ENCODE results near the gene CPLANE2. TPM values are rescaled to one million over a fixed set of nuclear protein-coding genes. Genes with fewer than 3 reads are reported as not detected.

Gene CPLANE2
- total RNA-seq, 5 donors from 2014 or later (not counting 1 experiment from before 2014, with no cell fraction given), result 6.6 to 13.2 (median 11.3) TPM

GRCh38 chr1:16250524-16251251 is 13.7 kb upstream of the CPLANE2 start:
- H3K36me3 ChIP-seq (ENCODE audit: control insufficient read depth in 2 of 2, extremely low read depth in 1 of 2, insufficient read depth in 1 of 2, low read length in 1 of 2), result peaks cover 13 to 61% of the 10 kb centered on the region in 2 donors
- POLR2A ChIA-PET, result no interaction called here
- H3K27me3 Mint-ChIP-seq, result no peaks in the 10 kb centered on the region
- H3K36me3 Mint-ChIP-seq, result peaks cover 34% of the 10 kb centered on the region
- CTCF ChIA-PET, result no interaction called here
- no peak overlapping the region for H3K4me3 Mint-ChIP-seq
- peaks cover 12 to 21% (median 17%) of the 10 kb centered on the region in 3 donors for H3K4me1 Mint-ChIP-seq
- H3K9me3 Mint-ChIP-seq, result no peaks in the 10 kb centered on the region
- no peak for ATAC-seq (replicated peaks in 1 of 4)
- H3K27ac Mint-ChIP-seq, result no peak overlapping the region
- 98% methylated on average over 7 of the region's 15 CpGs for WGBS (ENCODE audit: insufficient coverage)
- H3K4me1 ChIP-seq (ENCODE audit: control insufficient read depth in 1 of 2, extremely low read depth in 1 of 2, insufficient read depth in 2 of 2, low read length in 2 of 2), result no peaks in the 10 kb centered on the region
- H3K9me3 ChIP-seq, result no peaks in the 10 kb centered on the region
- H3K4me3 ChIP-seq (ENCODE audit: control insufficient read depth in 1 of 2, extremely low read depth in 1 of 2, low read length in 1 of 2), result no peak overlapping the region
- DNase-seq, result no peak
- H3K27me3 ChIP-seq (replicated peaks in 1 of 2; ENCODE audit: control insufficient read depth in 2 of 2, extremely low read depth in 1 of 2, insufficient read depth in 2 of 2, low read length in 1 of 2), result no peaks in the 10 kb centered on the region
- H3K27ac ChIP-seq (ENCODE audit: low read length), result no peak overlapping the region

- H3K9me3 Mint-ChIP-seq, result no peaks in the 10 kb centered on the region
- Histone ChIP-seq H3K27ac (ENCODE audit: low read length) (no peak overlapping the region), H3K4me3 (ENCODE audit: control insufficient read depth in 1 of 2, extremely low read depth in 1 of 2, low read length in 1 of 2) (no peak overlapping the region), H3K4me1 (ENCODE audit: control insufficient read depth in 1 of 2, extremely low read depth in 1 of 2, insufficient read depth in 2 of 2, low read length in 2 of 2) (no peaks in the 10 kb centered on the region), H3K9me3 (no peaks in the 10 kb centered on the region), H3K27me3 (replicated peaks in 1 of 2; ENCODE audit: control insufficient read depth in 2 of 2, extremely low read depth in 1 of 2, insufficient read depth in 2 of 2, low read length in 1 of 2) (no peaks in the 10 kb centered on the region), H3K36me3 (ENCODE audit: control insufficient read depth in 2 of 2, extremely low read depth in 1 of 2, insufficient read depth in 1 of 2, low read length in 1 of 2) (peaks cover 11 to 51% of the 10 kb centered on the region in 2 donors)
- no peak for DNase-seq
- peaks cover 28% of the 10 kb centered on the region for H3K36me3 Mint-ChIP-seq
- no peak for ATAC-seq (replicated peaks in 1 of 4)
- peak overlapping the region; percentile 52 to 82 for H3K27ac Mint-ChIP-seq
- WGBS (ENCODE audit: insufficient coverage), result 100% methylated on average over 1 of the region's 3 CpGs
- peaks cover 12 to 19% (median 17%) of the 10 kb centered on the region in 3 donors for H3K4me1 Mint-ChIP-seq
- CTCF ChIA-PET, result no interaction called here
- POLR2A ChIA-PET, result no interaction called here
- no peaks in the 10 kb centered on the region for H3K27me3 Mint-ChIP-seq
- no peak overlapping the region for H3K4me3 Mint-ChIP-seq
Observed at GRCh38 chr1:16249596-16250241, 12.7 kb upstream of the CPLANE2 start.

- H3K4me1 Mint-ChIP-seq, result peaks cover 19 to 22% (median 21%) of the 10 kb centered on the region in 3 donors
- POLR2A ChIA-PET, result no interaction called here
- H3K27me3 ChIP-seq (replicated peaks in 1 of 2; ENCODE audit: control insufficient read depth in 2 of 2, extremely low read depth in 1 of 2, insufficient read depth in 2 of 2, low read length in 1 of 2), result no peaks in the 10 kb centered on the region
- no peak for DNase-seq
- WGBS (ENCODE audit: insufficient coverage), result 58% methylated on average over 2 of the region's 7 CpGs
- H3K36me3 ChIP-seq (ENCODE audit: control insufficient read depth in 2 of 2, extremely low read depth in 1 of 2, insufficient read depth in 1 of 2, low read length in 1 of 2), result peaks cover 6 to 44% of the 10 kb centered on the region in 2 donors
- no peak overlapping the region for H3K4me3 Mint-ChIP-seq
- H3K9me3 Mint-ChIP-seq, result no peaks in the 10 kb centered on the region
- H3K4me1 ChIP-seq (ENCODE audit: control insufficient read depth in 1 of 2, extremely low read depth in 1 of 2, insufficient read depth in 2 of 2, low read length in 2 of 2), result peaks cover 0 to 8% of the 10 kb centered on the region in 2 experiments
- no peak overlapping the region for H3K27ac ChIP-seq (ENCODE audit: low read length)
- peak overlapping the region; percentile 61 to 82 for H3K27ac Mint-ChIP-seq
- H3K9me3 ChIP-seq, result no peaks in the 10 kb centered on the region
- peak in 1 of 4 experiments; percentile 50 for ATAC-seq (replicated peaks in 1 of 4)
- H3K36me3 Mint-ChIP-seq, result peaks cover 20% of the 10 kb centered on the region
- CTCF ChIA-PET, result no interaction called here
- no peaks in the 10 kb centered on the region for H3K27me3 Mint-ChIP-seq
- no peak overlapping the region for H3K4me3 ChIP-seq (ENCODE audit: control insufficient read depth in 1 of 2, extremely low read depth in 1 of 2, low read length in 1 of 2)
Observed at GRCh38 chr1:16248603-16249516, 11.9 kb upstream of the CPLANE2 start.

GRCh38 chr1:16248007-16248436 is 11.0 kb upstream of the CPLANE2 start:
- ChIA-PET CTCF (interaction anchor here (0.6 to 0.7 kb wide), 2 partner anchors 14 to 166 kb away, joined by 3 to 5 read pairs; no protein-coding TSS in a partner anchor), POLR2A (interaction anchor here in 1 of 2 donors (0.7 kb wide), 1 partner anchor 100 kb away, joined by 3 read pairs; no protein-coding TSS in a partner anchor)
- DNase-seq (no peak), ATAC-seq (replicated peaks in 1 of 4) (no peak)
- peaks cover 20% of the 10 kb centered on the region for H3K36me3 Mint-ChIP-seq
- Histone ChIP-seq H3K4me1 (ENCODE audit: control insufficient read depth in 1 of 2, extremely low read depth in 1 of 2, insufficient read depth in 2 of 2, low read length in 2 of 2) (peaks cover 0 to 8% of the 10 kb centered on the region in 2 experiments), H3K36me3 (ENCODE audit: control insufficient read depth in 2 of 2, extremely low read depth in 1 of 2, insufficient read depth in 1 of 2, low read length in 1 of 2) (peaks cover 6 to 39% of the 10 kb centered on the region in 2 donors), H3K9me3 (no peaks in the 10 kb centered on the region), H3K27ac (ENCODE audit: low read length) (no peak overlapping the region), H3K4me3 (ENCODE audit: control insufficient read depth in 1 of 2, extremely low read depth in 1 of 2, low read length in 1 of 2) (no peak overlapping the region), H3K27me3 (replicated peaks in 1 of 2; ENCODE audit: control insufficient read depth in 2 of 2, extremely low read depth in 1 of 2, insufficient read depth in 2 of 2, low read length in 1 of 2) (no peaks in the 10 kb centered on the region)
- H3K9me3 Mint-ChIP-seq, result no peaks in the 10 kb centered on the region
- H3K27me3 Mint-ChIP-seq, result no peaks in the 10 kb centered on the region
- 93% methylated on average over 7 of the region's 8 CpGs for WGBS (ENCODE audit: insufficient coverage)
- H3K27ac Mint-ChIP-seq, result peak overlapping the region in 1 of 2 donors; percentile 82
- peaks cover 19 to 22% (median 21%) of the 10 kb centered on the region in 3 donors for H3K4me1 Mint-ChIP-seq
- no peak overlapping the region for H3K4me3 Mint-ChIP-seq

- CTCF ChIA-PET, result interaction anchor here in 1 of 2 donors (0.7 kb wide), 1 partner anchor 166 kb away, joined by 3 read pairs; no protein-coding TSS in a partner anchor
- no peak overlapping the region for H3K4me3 ChIP-seq (ENCODE audit: control insufficient read depth in 1 of 2, extremely low read depth in 1 of 2, low read length in 1 of 2)
- 75% methylated on average over 1 of the region's 2 CpGs for WGBS (ENCODE audit: insufficient coverage)
Observed at GRCh38 chr1:16247441-16247840, 10.5 kb upstream of the CPLANE2 start.

GRCh38 chr1:16246961-16247360 is 10.0 kb upstream of the CPLANE2 start:
- H3K4me1 Mint-ChIP-seq, result peaks cover 19 to 22% (median 21%) of the 10 kb centered on the region in 3 donors
- ChIA-PET CTCF (no interaction called here), POLR2A (no interaction called here)
- peaks cover 6 to 29% of the 10 kb centered on the region in 2 donors for H3K36me3 ChIP-seq (ENCODE audit: control insufficient read depth in 2 of 2, extremely low read depth in 1 of 2, insufficient read depth in 1 of 2, low read length in 1 of 2)
- ATAC-seq (replicated peaks in 1 of 4) (no peak), DNase-seq (no peak)
- H3K27me3 Mint-ChIP-seq, result no peaks in the 10 kb centered on the region
- no peak overlapping the region for H3K4me3 ChIP-seq (ENCODE audit: control insufficient read depth in 1 of 2, extremely low read depth in 1 of 2, low read length in 1 of 2)
- peaks cover 0 to 8% of the 10 kb centered on the region in 2 experiments for H3K4me1 ChIP-seq (ENCODE audit: control insufficient read depth in 1 of 2, extremely low read depth in 1 of 2, insufficient read depth in 2 of 2, low read length in 2 of 2)
- no peaks in the 10 kb centered on the region for H3K9me3 ChIP-seq
- WGBS (ENCODE audit: insufficient coverage), result 100% methylated on average over 2 of the region's 5 CpGs
- H3K27me3 ChIP-seq (replicated peaks in 1 of 2; ENCODE audit: control insufficient read depth in 2 of 2, extremely low read depth in 1 of 2, insufficient read depth in 2 of 2, low read length in 1 of 2), result no peaks in the 10 kb centered on the region
- H3K4me3 Mint-ChIP-seq, result no peak overlapping the region
- no peaks in the 10 kb centered on the region for H3K9me3 Mint-ChIP-seq
- H3K27ac ChIP-seq (ENCODE audit: low read length), result no peak overlapping the region
- no peak overlapping the region for H3K27ac Mint-ChIP-seq
- H3K36me3 Mint-ChIP-seq, result peaks cover 12% of the 10 kb centered on the region

More at GRCh38 chr1:16247441-16247840, 10.5 kb upstream of the CPLANE2 start:
- POLR2A ChIA-PET, result interaction anchor here in 1 of 2 donors (0.7 kb wide), 1 partner anchor 101 kb away, joined by 3 read pairs; no protein-coding TSS in a partner anchor
- Mint-ChIP-seq H3K4me1 (peaks cover 19 to 22% (median 21%) of the 10 kb centered on the region in 3 donors), H3K27me3 (no peaks in the 10 kb centered on the region), H3K9me3 (no peaks in the 10 kb centered on the region), H3K27ac (no peak overlapping the region), H3K36me3 (peaks cover 15% of the 10 kb centered on the region), H3K4me3 (no peak overlapping the region)
- H3K9me3 ChIP-seq, result no peaks in the 10 kb centered on the region
- H3K27me3 ChIP-seq (replicated peaks in 1 of 2; ENCODE audit: control insufficient read depth in 2 of 2, extremely low read depth in 1 of 2, insufficient read depth in 2 of 2, low read length in 1 of 2), result no peaks in the 10 kb centered on the region
- no peak overlapping the region for H3K27ac ChIP-seq (ENCODE audit: low read length)
- peaks cover 0 to 8% of the 10 kb centered on the region in 2 experiments for H3K4me1 ChIP-seq (ENCODE audit: control insufficient read depth in 1 of 2, extremely low read depth in 1 of 2, insufficient read depth in 2 of 2, low read length in 2 of 2)
- DNase-seq, result no peak
- ATAC-seq (replicated peaks in 1 of 4), result no peak
- peaks cover 6 to 34% of the 10 kb centered on the region in 2 donors for H3K36me3 ChIP-seq (ENCODE audit: control insufficient read depth in 2 of 2, extremely low read depth in 1 of 2, insufficient read depth in 1 of 2, low read length in 1 of 2)
